ENCODE results near the gene CYP20A1. TPM values are rescaled to one million over a fixed set of nuclear protein-coding genes. Genes with fewer than 3 reads are reported as not detected.

CYP20A1 gene
- total RNA-seq, 1 experiment from 2014 or later: 14.5 TPM

DNA sequence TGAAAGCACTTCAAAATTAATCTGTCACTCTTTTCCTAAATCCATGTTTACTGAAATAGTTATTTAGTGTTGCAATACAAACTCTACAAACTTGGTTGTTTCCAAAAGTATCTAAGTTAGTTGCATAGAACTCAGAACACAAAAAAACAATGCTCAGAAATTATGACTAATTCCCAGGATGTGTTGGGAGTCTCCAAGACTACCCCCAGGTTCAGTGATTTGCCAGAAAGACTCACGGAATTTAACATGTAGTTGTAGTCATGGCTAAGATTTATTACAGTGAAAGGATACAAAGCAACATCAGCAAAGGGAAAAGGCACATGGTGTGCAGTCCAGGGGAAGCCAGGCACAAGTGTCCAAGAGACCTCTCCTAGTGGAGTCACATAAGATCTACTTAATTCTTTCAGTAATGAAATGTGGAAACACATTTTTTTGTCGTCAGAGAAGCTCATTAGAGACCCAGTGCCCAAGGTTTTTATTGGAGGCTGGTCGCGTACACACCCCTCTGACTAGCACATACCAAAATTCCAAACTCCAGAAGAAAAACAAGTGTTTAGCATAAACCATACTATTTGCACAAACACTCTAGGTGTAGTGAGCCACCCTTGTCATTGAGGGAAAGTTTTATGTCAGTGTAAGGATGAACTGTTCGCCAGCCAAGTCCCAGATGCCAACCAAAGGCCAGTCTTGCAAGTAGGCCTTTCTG is 43.3 kb upstream of the CYP20A1 start:
- H3K27ac Mint-ChIP-seq (ENCODE audit: low read depth, unreplicated experiment): no peak overlapping the region
- no peak for DNase-seq (ENCODE audit: unreplicated experiment)
- no TSS peak for BruUV-seq (replicated peaks)
- ChIA-PET CTCF (no interaction called here), POLR2A (no interaction called here)
- TF ChIP-seq, protein P1, sequence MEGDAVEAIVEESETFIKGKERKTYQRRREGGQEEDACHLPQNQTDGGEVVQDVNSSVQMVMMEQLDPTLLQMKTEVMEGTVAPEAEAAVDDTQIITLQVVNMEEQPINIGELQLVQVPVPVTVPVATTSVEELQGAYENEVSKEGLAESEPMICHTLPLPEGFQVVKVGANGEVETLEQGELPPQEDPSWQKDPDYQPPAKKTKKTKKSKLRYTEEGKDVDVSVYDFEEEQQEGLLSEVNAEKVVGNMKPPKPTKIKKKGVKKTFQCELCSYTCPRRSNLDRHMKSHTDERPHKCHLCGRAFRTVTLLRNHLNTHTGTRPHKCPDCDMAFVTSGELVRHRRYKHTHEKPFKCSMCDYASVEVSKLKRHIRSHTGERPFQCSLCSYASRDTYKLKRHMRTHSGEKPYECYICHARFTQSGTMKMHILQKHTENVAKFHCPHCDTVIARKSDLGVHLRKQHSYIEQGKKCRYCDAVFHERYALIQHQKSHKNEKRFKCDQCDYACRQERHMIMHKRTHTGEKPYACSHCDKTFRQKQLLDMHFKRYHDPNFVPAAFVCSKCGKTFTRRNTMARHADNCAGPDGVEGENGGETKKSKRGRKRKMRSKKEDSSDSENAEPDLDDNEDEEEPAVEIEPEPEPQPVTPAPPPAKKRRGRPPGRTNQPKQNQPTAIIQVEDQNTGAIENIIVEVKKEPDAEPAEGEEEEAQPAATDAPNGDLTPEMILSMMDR (IDR thresholded peaks at IDR 0.05; ENCODE audit: unreplicated experiment): no peak
- H3K27me3 Mint-ChIP-seq (ENCODE audit: insufficient read depth, unreplicated experiment): no peaks in the 10 kb centered on the region
- no peaks in the 10 kb centered on the region for H3K9me3 Mint-ChIP-seq (ENCODE audit: unreplicated experiment)
- H3K4me1 Mint-ChIP-seq (ENCODE audit: insufficient read depth, unreplicated experiment): no peaks in the 10 kb centered on the region
- H3K4me3 Mint-ChIP-seq (ENCODE audit: unreplicated experiment): no peak overlapping the region
- intact Hi-C loops (cut with micrococcal nuclease): no loop called here
- H3K36me3 Mint-ChIP-seq (ENCODE audit: insufficient read depth, unreplicated experiment): peaks cover 51% of the 10 kb centered on the region

DNA sequence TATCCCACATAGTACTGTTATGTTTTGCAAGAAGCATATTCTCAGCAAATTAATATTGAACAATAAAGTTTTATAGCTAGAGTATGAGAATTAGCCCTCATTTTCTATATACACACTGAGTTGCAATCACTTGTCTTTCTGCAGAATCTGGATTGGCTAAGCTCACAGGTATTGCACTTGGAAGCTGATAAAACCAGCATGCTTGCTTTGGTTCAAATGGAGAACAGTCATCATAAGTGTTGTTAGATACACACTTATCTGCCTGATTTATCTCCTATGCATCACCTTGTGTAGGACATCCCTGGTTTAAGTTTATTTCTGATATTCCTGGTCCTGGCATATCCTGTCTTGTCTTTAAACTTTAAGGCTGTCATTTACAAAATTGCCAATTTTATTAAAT is 38.0 kb upstream of the CYP20A1 start:
- TF ChIP-seq, protein P1 (IDR thresholded peaks at IDR 0.05; ENCODE audit: unreplicated experiment): no peak
- intact Hi-C loops (cut with micrococcal nuclease): no loop called here
- H3K4me1 Mint-ChIP-seq (ENCODE audit: insufficient read depth, unreplicated experiment): no peaks in the 10 kb centered on the region
- H3K27ac Mint-ChIP-seq (ENCODE audit: low read depth, unreplicated experiment): no peak overlapping the region
- DNase-seq (ENCODE audit: unreplicated experiment): no peak
- no peaks in the 10 kb centered on the region for H3K27me3 Mint-ChIP-seq (ENCODE audit: insufficient read depth, unreplicated experiment)
- no peaks in the 10 kb centered on the region for H3K9me3 Mint-ChIP-seq (ENCODE audit: unreplicated experiment)
- peaks cover 46% of the 10 kb centered on the region for H3K36me3 Mint-ChIP-seq (ENCODE audit: insufficient read depth, unreplicated experiment)
- POLR2A ChIA-PET: no interaction called here
- no peak overlapping the region for H3K4me3 Mint-ChIP-seq (ENCODE audit: unreplicated experiment)
- BruUV-seq (replicated peaks): no TSS peak
- CTCF ChIA-PET: interaction anchor here (0.6 to 0.7 kb wide), 4 partner anchors 38 to 289 kb away, joined by 3 to 4 read pairs (median 3); partner anchors contain the start of genes CYP20A1 and WDR12

DNA sequence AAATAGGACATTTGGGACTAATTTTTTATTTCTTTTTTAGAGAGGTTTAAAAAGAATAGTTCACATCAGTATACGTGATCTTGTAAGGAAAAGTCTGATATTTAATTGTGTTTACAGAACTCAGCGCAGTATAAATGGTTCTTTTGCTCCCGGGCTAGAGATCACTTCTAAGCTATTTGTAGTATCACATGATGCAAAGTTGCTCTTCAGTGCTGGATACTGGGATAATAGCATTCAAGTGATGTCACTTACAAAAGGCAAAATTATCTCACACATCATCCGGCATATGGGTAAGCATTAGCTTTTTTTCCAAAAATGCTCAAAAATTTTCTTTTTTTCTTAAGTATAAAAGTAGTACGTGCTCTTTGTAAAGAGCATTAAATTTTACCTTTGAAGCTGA is 37.4 kb upstream of the CYP20A1 start:
- no peak for DNase-seq (ENCODE audit: unreplicated experiment)
- ChIA-PET POLR2A (interaction anchor here (0.8 kb wide), 1 partner anchor 19 kb away, joined by 4 read pairs; no protein-coding TSS in a partner anchor), CTCF (interaction anchor here (0.6 to 0.7 kb wide), 5 partner anchors 23 to 484 kb away, joined by 3 read pairs; partner anchors contain the start of genes CYP20A1 and WDR12)
- intact Hi-C loops (cut with micrococcal nuclease): no loop called here
- Mint-ChIP-seq H3K9me3 (ENCODE audit: unreplicated experiment) (no peaks in the 10 kb centered on the region), H3K4me1 (ENCODE audit: insufficient read depth, unreplicated experiment) (no peaks in the 10 kb centered on the region), H3K27ac (ENCODE audit: low read depth, unreplicated experiment) (no peak overlapping the region), H3K27me3 (ENCODE audit: insufficient read depth, unreplicated experiment) (no peaks in the 10 kb centered on the region), H3K4me3 (ENCODE audit: unreplicated experiment) (no peak overlapping the region), H3K36me3 (ENCODE audit: insufficient read depth, unreplicated experiment) (peaks cover 50% of the 10 kb centered on the region)
- TF ChIP-seq, protein P1 (IDR thresholded peaks at IDR 0.05; ENCODE audit: unreplicated experiment): no peak
- no TSS peak for BruUV-seq (replicated peaks)

DNA sequence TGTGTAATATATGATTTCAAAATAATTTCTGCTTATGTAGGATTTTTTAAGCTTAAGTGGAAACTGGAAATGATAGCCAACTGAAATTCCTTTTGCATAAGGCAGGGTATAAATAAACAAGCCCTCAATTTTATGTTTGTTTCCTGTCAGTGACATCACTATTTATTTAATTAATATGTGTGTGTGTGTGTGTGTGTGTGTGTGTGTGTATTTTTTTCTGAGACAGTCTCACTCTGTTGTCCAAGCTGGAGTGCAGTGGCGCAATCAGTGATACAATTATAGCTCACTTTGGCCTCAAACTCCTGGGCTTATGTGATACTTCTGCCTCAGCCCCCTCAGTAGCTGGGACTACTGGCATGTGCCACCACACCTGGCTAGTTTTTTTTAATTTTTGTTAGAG is 29.3 kb upstream of the CYP20A1 start:
- Mint-ChIP-seq H3K36me3 (ENCODE audit: insufficient read depth, unreplicated experiment) (peaks cover 39% of the 10 kb centered on the region), H3K27me3 (ENCODE audit: insufficient read depth, unreplicated experiment) (no peaks in the 10 kb centered on the region), H3K9me3 (ENCODE audit: unreplicated experiment) (no peaks in the 10 kb centered on the region), H3K27ac (ENCODE audit: low read depth, unreplicated experiment) (no peak overlapping the region), H3K4me3 (ENCODE audit: unreplicated experiment) (no peak overlapping the region), H3K4me1 (ENCODE audit: insufficient read depth, unreplicated experiment) (no peaks in the 10 kb centered on the region)
- TF ChIP-seq, protein P1 (IDR thresholded peaks at IDR 0.05; ENCODE audit: unreplicated experiment): no peak
- DNase-seq (ENCODE audit: unreplicated experiment): peak; percentile 2
- POLR2A ChIA-PET: interaction anchor here (1.0 kb wide), 1 partner anchor 8 kb away, joined by 3 read pairs; no protein-coding TSS in a partner anchor
- CTCF ChIA-PET: interaction anchor here (1.1 kb wide), 1 partner anchor 15 kb away, joined by 4 read pairs; no protein-coding TSS in a partner anchor
- BruUV-seq (replicated peaks): no TSS peak
- intact Hi-C loops (cut with micrococcal nuclease): no loop called here

Measured in MCF 10A (cell line).